Panc1 (cell line): ENCODE measurements around the gene GRIA4. TPM values are rescaled to one million over a fixed set of nuclear protein-coding genes. Genes with fewer than 3 reads are reported as not detected.
A peak's percentile ranks its signal among the peaks of the same experiment; 100 is the strongest.

Source experiments
- ATAC-seq: fragments of 200-7000 bp; cut with Tn5 transposase; 2 replicates; pipeline ENCODE4 v1.9.1; 2020; ENCODE audit warnings: mild to moderate bottlenecking, moderate library complexity
- Bru-seq: library from RNA; stranded (reverse); fragments of 400-500 nt; gene quantifications from one replicate; lab custom pipeline; 2021; lab: Mats Ljungman, UMichigan
- BruChase-seq, 2 experiments: library from RNA; stranded (reverse); fragments of 400-500 nt; gene quantifications; one replicate each; lab custom pipeline; 2021; lab: Mats Ljungman, UMichigan
- BruUV-seq: library from RNA; stranded (reverse); fragments of 400-500 nt; replicated peaks from 2 replicates; lab custom pipeline; 2021; lab: Mats Ljungman, UMichigan
- CTCF ChIA-PET: fragments of 300-600 bp; sonication (Branson Sonifier 250); formaldehyde crosslinking; loops from one replicate; lab custom pipeline; 2022; ENCODE audit warnings: antibody characterized with exemption; lab: Charles Lee
- POLR2A ChIA-PET: fragments of 300-600 bp; sonication (Branson Sonifier 250); formaldehyde crosslinking; loops from one replicate; lab custom pipeline; 2022; ENCODE audit warnings: antibody characterized with exemption; lab: Charles Lee
- DNase-seq: peaks from one replicate; pipeline ENCODE4 v3.0.0-alpha.2; 2010; ENCODE audit warnings: low read depth, low spot score
- H3K27ac ChIP-seq: 2 replicates; pipeline ENCODE4 v1.5.1; 2011; ENCODE audit warnings: mild to moderate bottlenecking, low read length, inconsistent platforms
- H3K27me3 ChIP-seq: fragments of 200-500 bp; sonication (Bioruptor generic); 2 replicates; pipeline ENCODE4 v1.6.0; 2014; ENCODE audit warnings: low read length, inconsistent platforms; ENCODE audit not compliant: control insufficient read depth, insufficient read depth
- H3K36me3 ChIP-seq: fragments of 200-500 bp; sonication (Bioruptor generic); 2 replicates; pipeline ENCODE4 v1.5.1; 2014; ENCODE audit warnings: inconsistent platforms, mild to moderate bottlenecking, low read length, moderate library complexity; ENCODE audit not compliant: control insufficient read depth, insufficient read depth
- H3K4me1 ChIP-seq: 2 replicates; pipeline ENCODE4 v1.5.1; 2011; ENCODE audit warnings: inconsistent platforms, mild to moderate bottlenecking, low read length, moderate library complexity; ENCODE audit not compliant: control insufficient read depth, insufficient read depth
- H3K4me3 ChIP-seq, 2 experiments: 2 replicates each; pipeline ENCODE4 v1.5.1; 2011 to 2012; ENCODE audit warnings: low read depth in 2 of 2, low read length in 2 of 2, mild to moderate bottlenecking in 2 of 2, inconsistent platforms in 1 of 2, moderate library complexity in 1 of 2
- H3K9me3 ChIP-seq: fragments of 200-500 bp; sonication (Bioruptor generic); 2 replicates; pipeline ENCODE4 v1.5.1; 2014; ENCODE audit warnings: low read depth, mild to moderate bottlenecking, inconsistent platforms, low read length, moderate library complexity; ENCODE audit not compliant: control insufficient read depth, insufficient read depth
- CTCF ChIP-seq: fragments of 450-650 bp; IDR thresholded peaks from 2 replicates; pipeline ENCODE4 v1.5.1; 2017; ENCODE audit warnings: mild to moderate bottlenecking
- POLR2AphosphoS5 ChIP-seq: IDR thresholded peaks from 2 replicates; pipeline ENCODE4 v1.6.1; 2012; ENCODE audit warnings: mild to moderate bottlenecking, low read depth, low read length, moderate library complexity
- REST ChIP-seq, 2 experiments: IDR thresholded peaks; 2 replicates each; pipeline ENCODE4 v1.6.1; 2011 to 2012; ENCODE audit warnings: low read depth in 2 of 2, control low read depth in 1 of 2, low read length in 1 of 2, mild to moderate bottlenecking in 1 of 2, moderate library complexity in 1 of 2; ENCODE audit not compliant: insufficient read depth in 1 of 2
- SIN3A ChIP-seq: IDR thresholded peaks from 2 replicates; pipeline ENCODE4 v1.6.1; 2012; ENCODE audit warnings: low read depth, mild to moderate bottlenecking, low read length, moderate library complexity, borderline replicate concordance; ENCODE audit not compliant: insufficient read depth
- TCF7L2 ChIP-seq: IDR thresholded peaks from 2 replicates; pipeline ENCODE4 v1.6.1; 2011; ENCODE audit warnings: mild to moderate bottlenecking, low read depth, low read length, inconsistent platforms
- in situ Hi-C: cut with HindIII; loops from 2 replicates; pipeline ENCODE4 v1.10.0; 2016; ENCODE audit warnings: low sequenced_read_pairs, low pct_unique_long_range_greater_than_20kb
- intact Hi-C: fragments of 100-400 bp; cut with micrococcal nuclease; formaldehyde crosslinking; loops from one replicate; pipeline ENCODE4 v1.10.0; 2022; ENCODE audit not compliant: unreplicated experiment
- long read RNA-seq: library from polyadenylated mRNA; unstranded; transcript quantifications from one replicate; pipeline ENCODE4 v2.0.0, GENCODE V29; 2021; ENCODE audit not compliant: unreplicated experiment
- polyA plus RNA-seq: library from polyadenylated mRNA; unstranded; fragments of >200 nt; gene quantifications from one replicate; pipeline ENCODE4 v1.2.1, GENCODE V29; 2012; ENCODE audit warnings: missing spikeins; ENCODE audit not compliant: insufficient read length
- total RNA-seq: library from RNA; stranded (reverse); gene quantifications from one replicate; pipeline ENCODE4 v1.2.1, GENCODE V29; 2021; ENCODE audit not compliant: unreplicated experiment

The GRIA4 gene
- total RNA-seq (not detected), Bru-seq, nascent RNA (percentile 4 among the genes with signal in this experiment), BruChase-seq, experiment 1, labeled RNA remaining after a 2-hour chase (percentile 4 among the genes with signal in this experiment), BruChase-seq, experiment 2, labeled RNA remaining after a 6-hour chase (percentile 2 among the genes with signal in this experiment)
- 0.35 TPM for polyA plus RNA-seq
- long read RNA-seq: 0 reads

GRCh38 chr11:105609832-105610781 is at the start of gene GRIA4:
Gene GRIA4, plus strand, starts transcription at chr11:105610073. Its CDS starts 925 bp downstream, at chr11:105610998.
- intact Hi-C loops (loop anchor here (2.0 kb wide), 1 partner anchor 251 kb away; no protein-coding TSS in a partner anchor), in situ Hi-C loops (no loop called here)
- Histone ChIP-seq H3K27ac (no peak within 1 kb of the TSS), H3K27me3 (peaks cover 7% of the 10 kb centered on the region; the same call in 1 of the 2 replicates), H3K9me3 (no peaks in the 10 kb centered on the region), H3K4me1 (peaks cover 8% of the 10 kb centered on the region; the same call in 1 of the 2 replicates), H3K36me3 (no peaks in the 10 kb centered on the region), H3K4me3 (peak within 1 kb of the TSS; percentile 32 to 53)
- TF ChIP-seq TCF7L2: no peak
- no peak for TF ChIP-seq CTCF
- TF ChIP-seq POLR2AphosphoS5: no peak
- TF ChIP-seq REST (IDR thresholded peaks at IDR 0.05; ENCODE audit: insufficient read depth in 1 of 2, low read depth in 2 of 2, low read length in 1 of 2): no peak
- TF ChIP-seq SIN3A: no peak
- no TSS peak for BruUV-seq
- ChIA-PET CTCF (interaction anchor here (0.7 kb wide), 1 partner anchor 961 kb away, joined by 3 read pairs; no protein-coding TSS in a partner anchor), POLR2A (no interaction called here)
- DNase-seq (no peak), ATAC-seq (peak; percentile 85)

GRCh38 chr11:105573091-105573490 is 36.8 kb upstream of the GRIA4 start:
- Histone ChIP-seq H3K27me3 (no peaks in the 10 kb centered on the region), H3K27ac (no peak overlapping the region), H3K36me3 (no peaks in the 10 kb centered on the region), H3K4me3 (no peak overlapping the region), H3K4me1 (no peaks in the 10 kb centered on the region), H3K9me3 (no peaks in the 10 kb centered on the region)
- intact Hi-C loops: no loop called here
- ATAC-seq (no peak), DNase-seq (no peak)
- TF ChIP-seq TCF7L2 (no peak), SIN3A (no peak), POLR2AphosphoS5 (no peak), CTCF (no peak), REST (IDR thresholded peaks at IDR 0.05; ENCODE audit: insufficient read depth in 1 of 2, low read depth in 2 of 2, low read length in 1 of 2) (no peak)
- BruUV-seq: no TSS peak
- ChIA-PET POLR2A (no interaction called here), CTCF (no interaction called here)
- in situ Hi-C loops: no loop called here
